HepG2 (cell line): ENCODE data around the gene PTPRQ. TPM values are rescaled to one million over a fixed set of nuclear protein-coding genes. Genes with fewer than 3 reads are reported as not detected.

Experiments used
- ATAC-seq: fragments of 200-7000 bp; cut with Tn5 transposase; 3 replicates; pipeline ENCODE4 v1.9.1; 2020; ENCODE audit warnings: mild to moderate bottlenecking, moderate library complexity
- BruUV-seq: library from RNA; stranded (reverse); fragments of 400-500 nt; replicated peaks from 2 replicates; lab custom pipeline; 2021; lab: Mats Ljungman, UMichigan
- CTCF ChIA-PET: fragments of 300-600 bp; formaldehyde crosslinking; extraction: SDS; loops from one replicate; lab custom pipeline; 2021; ENCODE audit warnings: low total read pairs, inconsistent platforms, low intra/inter-chr PET ratio; lab: Yijun Ruan, JAX
- POLR2A ChIA-PET: fragments of 350-600 bp; sonication (Branson Sonifier 250); formaldehyde crosslinking; loops from one replicate; lab custom pipeline; 2020; ENCODE audit warnings: antibody characterized with exemption, inconsistent platforms; lab: Yijun Ruan, JAX
- DNase-seq: peaks from one replicate; pipeline ENCODE4 v3.0.0-alpha.2; 2015; ENCODE audit warnings: low spot score
- FAIRE-seq: peaks from 3 replicates; lab custom pipeline; 2011; peaks lifted over from hg19 to GRCh38; lab: Jason Lieb, UNC
- H2AFZ ChIP-seq: one replicate; pipeline ENCODE4 v1.6.1; 2011; ENCODE audit warnings: low read length, inconsistent platforms
- H3K27ac ChIP-seq: fragments of 300-600 bp; 3 replicates; pipeline ENCODE4 v1.8.0; 2011; ENCODE audit warnings: mixed run types, mild to moderate bottlenecking, mixed read lengths, low read length, inconsistent platforms; ENCODE audit not compliant: insufficient read depth; ENCODE audit errors: extremely low read length
- H3K27me3 ChIP-seq, 2 experiments: fragments of 200-600 bp in 1 of 2; 2 replicates in 1 of 2; 3 replicates in 1 of 2; pipeline versions ENCODE4 v1.6.0 to v1.8.0; 2011; ENCODE audit warnings: low read length in 2 of 2, mild to moderate bottlenecking in 2 of 2, moderate library complexity in 2 of 2, inconsistent platforms in 1 of 2; ENCODE audit not compliant: insufficient read depth in 2 of 2, control insufficient read depth in 1 of 2
- H3K36me3 ChIP-seq, 2 experiments: fragments of 200-600 bp in 1 of 2; replicated peaks in 1 of 2; 2 replicates in 1 of 2; 3 replicates in 1 of 2; pipeline versions ENCODE4 v1.5.1 to v1.8.0; 2011; ENCODE audit warnings: low read length in 2 of 2, inconsistent platforms in 1 of 2; ENCODE audit not compliant: insufficient read depth in 2 of 2, control insufficient read depth in 1 of 2
- H3K4me1 ChIP-seq: 2 replicates; pipeline ENCODE4 v1.5.1; 2012; ENCODE audit warnings: low read length, inconsistent platforms; ENCODE audit not compliant: insufficient read depth
- H3K4me2 ChIP-seq: 2 replicates; pipeline ENCODE4 v1.6.0; 2011; ENCODE audit warnings: low read depth, low read length, inconsistent platforms
- H3K4me3 ChIP-seq, 3 experiments: fragments of 200-600 bp in 1 of 3; sonication (generic), shearing (Covaris generic) in 1 of 3; replicated peaks in 1 of 3; 2 replicates each; pipeline ENCODE4 v1.5.1; 2011 to 2016; ENCODE audit warnings: low read length in 3 of 3, inconsistent platforms in 2 of 3, low read depth in 2 of 3, mild to moderate bottlenecking in 2 of 3, control low read depth in 1 of 3, mixed read lengths in 1 of 3; ENCODE audit not compliant: insufficient read depth in 1 of 3
- H3K79me2 ChIP-seq: one replicate; pipeline ENCODE4 v1.6.1; 2011; ENCODE audit warnings: low read length, inconsistent platforms; ENCODE audit not compliant: insufficient read depth
- H3K9ac ChIP-seq: 2 replicates; pipeline ENCODE4 v1.6.0; 2011; ENCODE audit warnings: mild to moderate bottlenecking, low read depth, low read length, inconsistent platforms; ENCODE audit not compliant: insufficient read depth
- H3K9me3 ChIP-seq: 2 replicates; pipeline ENCODE4 v1.5.1; 2012; ENCODE audit warnings: mild to moderate bottlenecking, low read length
- H4K20me1 ChIP-seq: 2 replicates; pipeline ENCODE4 v1.6.0; 2011; ENCODE audit warnings: inconsistent platforms, mild to moderate bottlenecking, low read length, moderate library complexity; ENCODE audit not compliant: insufficient read depth
- BORCS8-MEF2B ChIP-seq: sonication (generic); formaldehyde crosslinking; IDR thresholded peaks from 2 replicates; pipeline ENCODE4 v1.8.0; 2022; ENCODE audit warnings: mild to moderate bottlenecking, missing genetic modification reagents
- HBP1 ChIP-seq: IDR thresholded peaks from 2 replicates; pipeline ENCODE4 v1.6.1; 2016; ENCODE audit warnings: low read depth, control low read depth
- MIER2 ChIP-seq: IDR thresholded peaks from 2 replicates; pipeline ENCODE4 v1.6.1; 2016; ENCODE audit warnings: missing biosample characterization, missing genetic modification reagents
- PLRG1 ChIP-seq: fragments of 450-650 bp; conservative IDR thresholded peaks from 2 replicates; pipeline ENCODE4 v1.6.1; 2016
- ZMYM2 ChIP-seq: sonication (generic); formaldehyde crosslinking; IDR thresholded peaks from 2 replicates; pipeline ENCODE4 v1.8.0; 2022; ENCODE audit warnings: mild to moderate bottlenecking, missing genetic modification reagents
- ZNF703 ChIP-seq: sonication (generic); formaldehyde crosslinking; IDR thresholded peaks from 2 replicates; pipeline ENCODE4 v1.5.1; 2020; ENCODE audit warnings: missing genetic modification reagents, mild to moderate bottlenecking, moderate library complexity, borderline replicate concordance
- ZNF879 ChIP-seq: sonication (generic); formaldehyde crosslinking; IDR thresholded peaks from 2 replicates; pipeline ENCODE4 v1.8.1; 2023; ENCODE audit warnings: missing genetic modification reagents
- WGBS: methylation state at CpG from one replicate; pipeline ENCODE4 v1.1.6; 2017; ENCODE audit warnings: low lambda C conversion rate; 5-methylcytosine and 5-hydroxymethylcytosine counted together
- in situ Hi-C: cut with HindIII; loops from 2 replicates; pipeline ENCODE4 v1.10.0; 2017; ENCODE audit warnings: low pct_unique_long_range_greater_than_20kb; ENCODE audit not compliant: extremely low pct_ligation_motif_present
- intact Hi-C: fragments of 100-400 bp; cut with micrococcal nuclease; formaldehyde crosslinking; loops from one replicate; pipeline ENCODE4 v1.10.0; 2022; ENCODE audit not compliant: unreplicated experiment
- polyA plus RNA-seq, 8 experiments: library from polyadenylated mRNA; depleted of rRNA in 3 of 8; stranded (reverse) in 7 of 8; unstranded in 1 of 8; fragments of >200 nt; fragmentation: Illumina TruSeq in 4 of 8; extraction: Trizol in 4 of 8; gene quantifications; 2 replicates each; pipeline versions ENCODE4 v1.2.1 to v1.2.3, GENCODE V29; 2011 to 2016; ENCODE audit warnings: low read depth in 4 of 8, missing spikeins in 1 of 8, mixed read lengths in 1 of 8; ENCODE audit not compliant: insufficient read depth in 1 of 8
- total RNA-seq, 5 experiments: library from RNA; depleted of rRNA; stranded (reverse); fragments of >200 nt; fragmentation: Illumina TruSeq; extraction: Trizol; gene quantifications; 2 replicates each; pipeline ENCODE4 v1.2.3, GENCODE V29; 2016; ENCODE audit warnings: low read depth in 1 of 5

Gene PTPRQ
- total and polyA plus RNA-seq, 2 of the 13 experiments (the other 11 are each of a cell fraction or from before 2014, with no cell fraction given): not detected

DNA sequence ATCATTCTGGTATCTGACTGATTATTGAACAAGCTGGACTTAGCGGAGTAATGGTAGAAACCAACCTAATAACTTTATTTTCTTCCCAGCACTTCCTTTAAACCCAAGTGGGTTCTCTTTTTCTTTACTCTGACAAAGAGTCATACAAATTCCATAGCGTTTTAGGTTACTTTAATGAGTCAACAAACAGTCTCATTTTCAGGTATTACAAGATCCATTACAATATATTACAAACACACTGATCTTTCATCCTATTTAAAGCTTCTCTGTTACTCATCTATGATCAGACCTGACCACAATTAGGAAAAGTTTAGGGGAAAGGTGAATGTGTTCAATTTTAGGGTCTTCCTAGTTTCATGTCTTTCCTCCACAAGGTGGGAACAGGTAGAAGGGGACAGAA lies 39.4 kb upstream of the PTPRQ start:
- Histone ChIP-seq H3K79me2 (no peaks in the 10 kb centered on the region), H3K36me3 (no peaks in the 10 kb centered on the region), H3K27ac (no peak overlapping the region), H3K27me3 (no peaks in the 10 kb centered on the region; a peak in 1 of 5 replicates), H2AFZ (no peak overlapping the region), H3K4me2 (no peak overlapping the region), H3K4me3 (no peak overlapping the region), H4K20me1 (no peaks in the 10 kb centered on the region), H3K9me3 (no peaks in the 10 kb centered on the region), H3K4me1 (no peaks in the 10 kb centered on the region), H3K9ac (no peak overlapping the region)
- 4% methylated on average over 2 of the region's 2 CpGs for WGBS
- in situ Hi-C loops (loop anchor here (10.0 kb wide), 1 partner anchor 340 kb away; no protein-coding TSS in a partner anchor), intact Hi-C loops (no loop called here)
- BruUV-seq: no TSS peak
- CTCF ChIA-PET: no interaction called here
- TF ChIP-seq ZNF879 (CRISPR knock-in tag) (no peak), BORCS8-MEF2B (CRISPR knock-in tag) (no peak), MIER2 (CRISPR knock-in tag) (no peak), ZMYM2 (CRISPR knock-in tag) (no peak), ZNF703 (no peak)
- POLR2A ChIA-PET: no interaction called here
- no peak for FAIRE-seq
- no peak for ATAC-seq
- DNase-seq: no peak

DNA sequence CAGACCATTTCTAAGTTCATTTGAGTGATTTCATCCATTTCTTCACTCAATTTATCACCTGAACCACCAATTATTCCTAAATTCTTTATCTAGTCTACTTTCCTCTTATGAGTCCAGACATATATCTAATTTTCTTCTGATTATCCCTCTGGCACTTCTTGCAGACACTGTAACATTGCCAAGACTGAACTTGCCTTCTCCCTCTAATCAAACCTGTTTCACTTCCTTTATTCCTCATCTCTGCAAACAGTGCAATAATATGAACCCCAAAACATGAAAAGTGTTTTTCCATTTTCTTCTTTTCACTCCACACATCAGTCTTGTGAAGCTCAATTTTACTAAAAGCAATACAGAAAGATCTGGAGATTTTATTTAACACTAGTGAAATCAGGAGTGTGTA lies 37.8 kb upstream of the PTPRQ start:
- Histone ChIP-seq H4K20me1 (no peaks in the 10 kb centered on the region), H3K27ac (no peak overlapping the region), H3K9me3 (no peaks in the 10 kb centered on the region), H3K36me3 (no peaks in the 10 kb centered on the region), H2AFZ (no peak overlapping the region), H3K4me3 (no peak overlapping the region), H3K4me2 (no peak overlapping the region), H3K79me2 (no peaks in the 10 kb centered on the region), H3K9ac (no peak overlapping the region), H3K27me3 (no peaks in the 10 kb centered on the region), H3K4me1 (no peaks in the 10 kb centered on the region)
- BruUV-seq: no TSS peak
- TF ChIP-seq PLRG1 (no peak), HBP1 (CRISPR knock-in tag) (no peak)
- intact Hi-C loops (no loop called here), in situ Hi-C loops (loop anchor here (10.0 kb wide), 1 partner anchor 339 kb away; no protein-coding TSS in a partner anchor)
- ATAC-seq (no peak), DNase-seq (no peak), FAIRE-seq (no peak)
- POLR2A ChIA-PET: no interaction called here
- CTCF ChIA-PET: no interaction called here
